ENCODE data around the gene ATG12. TPM values are rescaled to one million over a fixed set of nuclear protein-coding genes. Genes with fewer than 3 reads are reported as not detected.

The ATG12 gene
- 67.3 and 86.9 TPM in 2 replicates for total RNA-seq

GRCh38 chr5:115841382-115842088 is at the start of gene ATG12, which contains the start of gene AP3S1:
TSS of gene ATG12 (minus strand) at chr5:115841565. CDS start at chr5:115841552, 13 bp downstream.
TSS of gene AP3S1 (plus strand) at chr5:115841935. CDS start at chr5:115842038, 103 bp downstream.

GRCh38 chr5:115816226-115817081 is 24.9 kb downstream of the ATG12 start, which contains the start of gene CDO1:
TSS of gene CDO1 (minus strand) at chr5:115816659. CDS start at chr5:115816397, 262 bp downstream.

Other genes starting within 250 kb of the ATG12 start
- gene TICAM2, start 239.1 kb downstream of the ATG12 start, total RNA-seq: 1.1 and 9.7 TPM in 2 replicates
- gene TMED7, start 215.5 kb downstream of the ATG12 start, total RNA-seq: 250 and 283 TPM in 2 replicates
- gene CDO1, start 24.9 kb downstream of the ATG12 start, total RNA-seq: 1.3 and 6.0 TPM in 2 replicates
- gene AP3S1, start 370 bp upstream of the ATG12 start, total RNA-seq: 84.7 and 96.2 TPM in 2 replicates
- 0.66 and 1.4 TPM in 2 replicates for gene LVRN, start 120.9 kb upstream of the ATG12 start, total RNA-seq
- gene ARL14EPL, start 190.9 kb upstream of the ATG12 start, total RNA-seq: not detected in 2 replicates
- gene COMMD10, start 243.5 kb upstream of the ATG12 start, total RNA-seq: 21.2 and 38.5 TPM in 2 replicates

Measured in placental pericyte (primary cell).